Neural progenitor cell (in vitro differentiated cells): ENCODE results near the gene TARBP1. TPM values are rescaled to one million over a fixed set of nuclear protein-coding genes. Genes with fewer than 3 reads are reported as not detected.

Source experiments
- DNase-seq: peaks from one replicate; pipeline ENCODE4 v3.0.0-alpha.2; 2016; ENCODE audit warnings: low spot score
- H2AFZ ChIP-seq: fragments of 200-600 bp; sonication (generic); replicated peaks from 2 replicates; pipeline ENCODE4 v1.6.1; 2016; ENCODE audit warnings: antibody characterized with exemption
- H3F3A ChIP-seq: fragments of 200-600 bp; sonication (generic); 2 replicates; pipeline ENCODE4 v1.6.1; 2016; ENCODE audit warnings: antibody characterized with exemption, low read depth
- H3K27ac ChIP-seq: fragments of 200-600 bp; sonication (generic); 2 replicates; pipeline ENCODE4 v1.5.1; 2016; ENCODE audit warnings: mild to moderate bottlenecking
- H3K27me3 ChIP-seq: fragments of 200-600 bp; sonication (generic); 2 replicates; pipeline ENCODE4 v1.6.1; 2016; ENCODE audit warnings: mild to moderate bottlenecking, moderate library complexity
- H3K36me3 ChIP-seq: fragments of 200-600 bp; sonication (generic); 2 replicates; pipeline ENCODE4 v1.5.1; 2016
- H3K4me1 ChIP-seq: fragments of 200-600 bp; sonication (generic); 2 replicates; pipeline ENCODE4 v1.6.1; 2016; ENCODE audit warnings: mixed run types
- H3K4me2 ChIP-seq: fragments of 200-600 bp; sonication (generic); 2 replicates; pipeline ENCODE4 v1.6.1; 2016
- H3K4me3 ChIP-seq: fragments of 200-600 bp; sonication (generic); 2 replicates; pipeline ENCODE4 v1.5.1; 2016
- H3K79me2 ChIP-seq: fragments of 200-600 bp; sonication (generic); 2 replicates; pipeline ENCODE4 v1.6.1; 2016; ENCODE audit warnings: low read depth
- H3K9ac ChIP-seq: fragments of 200-600 bp; sonication (generic); 2 replicates; pipeline ENCODE4 v1.6.1; 2016
- H3K9me3 ChIP-seq: fragments of 200-600 bp; sonication (generic); 2 replicates; pipeline ENCODE4 v1.5.1; 2016; ENCODE audit warnings: low read depth
- H4K20me1 ChIP-seq: fragments of 200-600 bp; sonication (generic); 2 replicates; pipeline ENCODE4 v1.6.1; 2016; ENCODE audit warnings: low read depth
- H3K27ac Mint-ChIP-seq: 3 replicates; pipeline ENCODE4 v1.8.0; 2021; ENCODE audit warnings: mixed read lengths
- H3K27me3 Mint-ChIP-seq: 2 replicates; pipeline ENCODE4 v1.8.0; 2022; ENCODE audit warnings: low read depth, mild to moderate bottlenecking, inconsistent platforms, moderate library complexity, mixed read lengths; ENCODE audit not compliant: insufficient read depth
- H3K36me3 Mint-ChIP-seq: 3 replicates; pipeline ENCODE4 v1.8.0; 2021; ENCODE audit warnings: mixed read lengths
- H3K4me1 Mint-ChIP-seq: 3 replicates; pipeline ENCODE4 v1.8.0; 2021; ENCODE audit warnings: mixed read lengths
- H3K4me3 Mint-ChIP-seq: 3 replicates; pipeline ENCODE4 v1.8.0; 2021; ENCODE audit warnings: mild to moderate bottlenecking, moderate library complexity, mixed read lengths
- H3K9me3 Mint-ChIP-seq: 3 replicates; pipeline ENCODE4 v1.8.0; 2020; ENCODE audit warnings: mixed read lengths
- CTCF ChIP-seq: fragments of 200-600 bp; sonication (generic); IDR thresholded peaks from 2 replicates; pipeline ENCODE4 v1.5.1; 2017; ENCODE audit warnings: antibody characterized with exemption, mild to moderate bottlenecking
- EZH2 ChIP-seq: fragments of 200-600 bp; sonication (generic); IDR thresholded peaks from 2 replicates; pipeline ENCODE4 v1.6.1; 2017; ENCODE audit warnings: antibody characterized with exemption, mild to moderate bottlenecking, moderate library complexity
- EZH2phosphoT487 ChIP-seq: fragments of 200-600 bp; sonication (generic); IDR thresholded peaks from 2 replicates; pipeline ENCODE4 v1.6.1; 2017; ENCODE audit warnings: antibody characterized with exemption
- total RNA-seq: library from RNA; depleted of rRNA; stranded (reverse); fragments of >200 nt; gene quantifications from 2 replicates; pipeline ENCODE4 v1.2.3, GENCODE V29; 2015; ENCODE audit warnings: low replicate concordance

TARBP1 gene
- total RNA-seq, 1 donor from 2014 or later: 99.0 TPM

- Histone ChIP-seq H2AFZ (no peak overlapping the region), H3K79me2 (peaks cover 22% of the 10 kb centered on the region), H3F3A (peaks cover 8% of the 10 kb centered on the region), H3K9me3 (no peaks in the 10 kb centered on the region), H3K9ac (no peak overlapping the region), H3K4me2 (no peak overlapping the region), H3K4me3 (no peak overlapping the region), H4K20me1 (no peaks in the 10 kb centered on the region), H3K27me3 (peaks cover 21% of the 10 kb centered on the region), H3K27ac (no peak overlapping the region), H3K36me3 (no peaks in the 10 kb centered on the region), H3K4me1 (peaks cover 6% of the 10 kb centered on the region)
- Mint-ChIP-seq H3K4me1 (peaks cover 15% of the 10 kb centered on the region), H3K27ac (no peak overlapping the region), H3K27me3 (no peaks in the 10 kb centered on the region), H3K9me3 (no peaks in the 10 kb centered on the region), H3K4me3 (no peak overlapping the region), H3K36me3 (no peaks in the 10 kb centered on the region)
- no peak for TF ChIP-seq EZH2phosphoT487
- TF ChIP-seq EZH2: no peak
- no peak for TF ChIP-seq CTCF
- no peak for DNase-seq
Observed at GRCh38 chr1:234369784-234370183, 109.2 kb downstream of the TARBP1 start.

DNA sequence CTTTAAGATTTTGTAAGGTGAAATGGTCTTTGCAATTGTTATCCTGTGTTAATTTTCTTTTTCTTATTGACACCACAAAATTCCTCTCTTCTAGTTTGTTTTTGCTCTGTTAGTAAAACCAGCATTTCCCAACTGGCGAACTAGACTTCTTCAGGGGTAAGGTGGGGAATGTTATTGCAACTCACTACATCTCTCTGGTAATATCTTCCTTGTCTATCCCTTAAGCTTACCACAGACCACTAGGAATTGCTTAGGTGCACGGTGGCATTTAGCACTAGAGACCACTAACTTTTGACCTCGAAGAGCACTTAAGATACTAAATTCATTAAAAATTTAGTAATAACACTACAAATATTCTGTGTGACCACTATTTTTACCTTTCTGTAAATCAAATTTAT, 109.9 kb downstream of the TARBP1 start:
- H3K4me1 Mint-ChIP-seq: peaks cover 7% of the 10 kb centered on the region
- no peaks in the 10 kb centered on the region for H3K9me3 Mint-ChIP-seq
- no peaks in the 10 kb centered on the region for H4K20me1 ChIP-seq
- H3K4me1 ChIP-seq: peaks cover 6% of the 10 kb centered on the region
- H3K27ac Mint-ChIP-seq: no peak overlapping the region
- H3K4me3 Mint-ChIP-seq: no peak overlapping the region
- no peak overlapping the region for H3K27ac ChIP-seq
- no peak overlapping the region for H3K4me3 ChIP-seq
- H3K27me3 ChIP-seq: peaks cover 21% of the 10 kb centered on the region
- H2AFZ ChIP-seq: peak overlapping the region; percentile 6
- no peaks in the 10 kb centered on the region for H3K36me3 ChIP-seq
- H3K36me3 Mint-ChIP-seq: no peaks in the 10 kb centered on the region
- DNase-seq: no peak
- no peak overlapping the region for H3K9ac ChIP-seq
- H3K9me3 ChIP-seq: no peaks in the 10 kb centered on the region
- H3K27me3 Mint-ChIP-seq: no peaks in the 10 kb centered on the region
- H3F3A ChIP-seq: peaks cover 8% of the 10 kb centered on the region
- H3K4me2 ChIP-seq: no peak overlapping the region
- H3K79me2 ChIP-seq: peaks cover 15% of the 10 kb centered on the region
- TF ChIP-seq EZH2phosphoT487 (no peak), EZH2 (no peak), CTCF (no peak)

- Mint-ChIP-seq H3K4me3 (no peak overlapping the region), H3K27me3 (no peaks in the 10 kb centered on the region)
- H2AFZ ChIP-seq: peak overlapping the region; percentile 6
Observed at GRCh38 chr1:234368320-234369032, 110.5 kb downstream of the TARBP1 start.

More at GRCh38 chr1:234368320-234369032, 110.5 kb downstream of the TARBP1 start:
- H3K4me1 Mint-ChIP-seq: peaks cover 6% of the 10 kb centered on the region
- H3K27ac ChIP-seq: no peak overlapping the region
- peaks cover 6% of the 10 kb centered on the region for H3K4me1 ChIP-seq
- peaks cover 10% of the 10 kb centered on the region for H3K79me2 ChIP-seq
- peaks cover 21% of the 10 kb centered on the region for H3K27me3 ChIP-seq
- H3K9me3 ChIP-seq: no peaks in the 10 kb centered on the region
- peaks cover 8% of the 10 kb centered on the region for H3F3A ChIP-seq
- TF ChIP-seq CTCF (no peak), EZH2 (no peak), EZH2phosphoT487 (no peak)
- no peak overlapping the region for H3K4me3 ChIP-seq
- H3K4me2 ChIP-seq: no peak overlapping the region
- H3K36me3 ChIP-seq: no peaks in the 10 kb centered on the region
- H3K9ac ChIP-seq: no peak overlapping the region
- DNase-seq: no peak
- H3K27ac Mint-ChIP-seq: no peak overlapping the region
- no peaks in the 10 kb centered on the region for H4K20me1 ChIP-seq
- no peaks in the 10 kb centered on the region for H3K36me3 Mint-ChIP-seq
- H3K9me3 Mint-ChIP-seq: no peaks in the 10 kb centered on the region
